NCI-H2107 treated with DMSO at 0.1 percent for 48 hours (cell line): ENCODE measurements around the gene SBF2.

Experiments used
- DNase-seq: peaks from one replicate; lab custom pipeline; 2025; ENCODE audit not compliant: unreplicated experiment; lab: John Stamatoyannopoulos, UW

The SBF2 gene

DNA sequence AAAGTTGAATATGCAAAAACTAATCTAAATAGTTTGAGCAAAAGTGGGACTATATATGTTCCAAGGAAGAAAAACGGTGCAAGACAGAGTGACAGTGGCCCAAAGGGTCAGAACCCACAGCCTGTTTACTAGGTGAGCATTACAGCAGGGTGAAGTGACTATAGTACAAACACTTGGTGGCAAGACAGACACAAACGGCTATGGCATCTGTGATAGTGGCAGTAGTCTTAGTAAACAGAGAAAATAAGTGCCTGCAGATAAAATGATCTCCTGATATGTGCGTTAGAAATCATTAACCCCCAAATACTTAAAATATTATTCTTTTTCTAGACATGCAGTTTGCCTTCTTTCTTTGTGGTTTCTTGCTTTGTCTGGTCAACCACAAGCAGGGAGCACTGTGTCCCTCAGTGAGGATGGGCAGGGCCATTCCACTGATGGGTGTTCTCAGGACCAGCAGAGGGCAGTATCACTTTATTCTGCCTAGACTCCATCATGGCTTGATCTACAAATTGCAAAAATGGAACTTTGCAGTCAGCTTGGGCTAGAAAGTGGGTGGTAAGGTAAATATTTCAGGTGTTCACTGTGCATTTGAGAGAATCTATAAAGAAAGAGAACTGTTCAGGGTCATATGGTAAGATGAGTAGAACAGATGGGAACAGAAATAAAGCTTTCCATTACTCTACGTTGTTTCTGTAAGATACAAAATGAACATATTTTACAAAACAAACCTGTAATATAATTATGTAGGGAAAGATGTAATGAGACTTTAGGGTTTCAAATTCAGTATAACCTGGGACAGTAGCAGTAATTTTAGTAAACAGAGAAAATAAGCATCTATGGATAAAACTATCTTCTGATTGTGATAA lies 431.9 kb downstream of the SBF2 start:
- DNase-seq = peak; percentile 30

DNA sequence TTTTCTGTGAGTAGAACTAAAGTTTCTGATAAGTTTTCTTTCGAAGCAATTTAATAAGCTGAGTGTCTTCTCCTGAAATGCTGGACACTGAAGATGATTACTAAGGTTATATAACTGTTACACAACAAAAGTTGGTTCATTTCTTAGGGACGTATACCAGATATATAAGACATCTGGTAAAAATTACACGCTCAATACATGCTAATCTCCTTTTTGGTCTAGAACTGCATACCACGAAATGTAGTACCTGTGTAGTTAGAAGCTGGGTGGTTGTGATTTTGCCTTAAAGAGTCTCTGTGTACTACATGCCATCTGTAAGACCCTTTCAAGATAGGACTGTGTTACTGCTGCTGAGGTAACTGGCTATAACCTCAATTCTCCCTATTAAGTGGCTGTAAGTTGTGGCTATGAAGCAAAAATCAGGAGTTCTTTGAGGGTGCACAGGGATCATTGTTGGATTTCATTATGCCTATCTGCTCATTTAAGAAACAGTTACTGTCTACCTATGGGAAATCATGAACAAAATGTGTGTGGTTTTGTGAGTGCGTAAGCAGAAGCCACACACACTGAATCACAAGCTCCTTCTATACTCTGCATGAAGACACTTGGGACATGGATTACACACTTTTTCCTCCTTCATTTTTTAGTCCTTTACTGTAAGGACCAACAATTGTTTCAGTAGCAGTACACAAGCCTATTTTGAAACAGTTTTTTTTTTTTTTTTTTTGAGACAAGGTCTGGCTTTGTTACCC lies 434.3 kb downstream of the SBF2 start:
- no peak for DNase-seq

DNA sequence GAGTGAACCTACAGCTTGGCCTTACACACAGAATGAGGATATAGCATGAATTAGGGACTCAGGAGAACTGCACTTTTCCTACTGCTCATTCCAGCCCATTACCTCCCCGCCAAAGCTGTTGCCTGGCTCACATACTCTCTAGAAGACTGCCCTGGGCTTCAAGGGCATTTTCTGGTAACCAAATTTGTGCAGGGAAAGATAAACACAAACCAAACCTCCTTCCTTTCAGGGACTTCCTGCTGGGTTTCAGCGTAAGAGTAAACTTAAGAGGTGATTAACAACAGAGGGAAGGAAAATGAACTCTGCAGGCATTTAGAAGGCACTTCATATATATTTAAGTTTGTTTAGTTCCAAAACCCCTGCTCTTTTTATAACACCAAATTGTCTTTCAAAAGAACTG lies 435.2 kb downstream of the SBF2 start:
- no peak for DNase-seq

DNA sequence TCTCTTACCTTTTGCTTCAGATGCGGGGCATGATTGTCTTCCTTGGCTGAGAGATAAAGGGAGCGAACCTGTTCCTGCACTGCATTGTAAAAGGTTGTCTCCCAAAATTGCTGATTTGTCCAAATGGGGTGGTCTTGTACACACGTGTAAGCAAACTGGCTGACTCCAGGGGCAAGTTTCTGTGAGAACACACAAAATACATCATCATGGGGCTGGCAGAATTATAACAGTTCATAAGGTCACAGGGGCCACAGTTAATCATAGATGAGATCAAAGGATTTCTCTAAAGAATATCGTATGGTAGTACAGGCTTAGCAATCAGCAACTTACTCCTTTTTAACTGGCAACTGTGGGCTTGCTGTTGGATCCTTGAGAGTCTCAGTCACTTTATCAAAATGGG lies 435.8 kb downstream of the SBF2 start:
- no peak for DNase-seq

DNA sequence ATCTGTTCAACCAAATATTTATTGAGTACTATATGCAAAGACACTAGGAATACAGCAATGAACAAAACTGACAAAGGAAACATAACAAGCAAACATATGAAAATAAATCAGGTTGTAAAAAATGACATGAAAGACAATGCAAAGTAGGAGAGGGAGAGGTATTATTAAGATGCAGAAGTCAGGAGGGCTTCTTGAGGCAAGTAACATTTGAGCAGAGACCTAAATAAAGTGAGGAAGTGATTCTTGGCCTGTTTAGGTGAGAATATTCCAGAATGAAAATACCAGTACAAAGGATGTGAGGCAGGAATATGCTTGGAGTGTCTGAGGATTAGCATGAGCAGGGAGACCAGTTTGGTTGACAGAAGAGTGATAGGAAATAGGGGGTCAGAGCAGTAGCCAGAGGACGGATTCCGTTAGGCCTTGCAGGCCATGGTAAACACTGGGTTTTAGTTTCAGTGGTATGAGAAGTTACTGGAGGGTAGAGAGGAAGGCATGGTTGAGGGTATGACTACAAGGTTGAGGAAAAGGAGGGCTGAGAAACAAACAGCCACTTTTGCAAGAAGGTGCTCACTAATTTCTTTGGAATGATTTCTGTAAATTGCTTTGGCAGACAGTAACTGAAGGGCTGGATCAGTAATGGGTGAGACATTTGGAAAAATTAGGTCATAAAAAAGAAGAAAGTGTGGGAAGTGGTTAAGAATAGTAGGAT lies 438.3 kb downstream of the SBF2 start:
- DNase-seq = no peak

DNA sequence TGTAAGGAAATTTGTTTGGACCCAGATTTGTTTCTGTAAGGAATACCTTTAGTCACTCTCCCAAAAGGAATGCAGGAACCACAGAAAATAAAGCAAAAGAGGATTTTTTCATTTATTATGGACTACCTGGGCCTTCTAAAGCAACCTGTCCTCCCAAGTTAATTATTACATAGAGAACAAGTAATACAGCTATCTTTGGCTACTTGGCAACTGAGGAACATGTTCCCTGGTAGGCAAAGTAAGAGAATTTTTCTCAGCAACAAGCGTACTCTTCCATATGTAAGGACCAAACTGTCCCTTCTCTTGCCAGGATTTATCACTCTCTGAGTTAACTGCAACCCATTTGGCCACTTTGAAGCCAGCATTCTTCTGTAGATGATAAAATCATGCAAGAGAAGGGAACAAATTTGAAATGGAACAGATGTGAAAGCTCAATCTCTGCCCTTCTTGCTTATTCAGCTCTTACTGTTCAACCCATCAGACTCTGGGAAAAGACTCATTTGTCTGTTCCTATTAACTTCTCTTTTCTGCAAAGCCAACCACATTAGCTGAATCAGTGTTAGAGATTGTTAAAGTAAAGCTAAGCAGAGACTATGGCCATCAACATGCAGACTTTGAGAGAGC lies 440.0 kb downstream of the SBF2 start:
- DNase-seq = no peak

DNA sequence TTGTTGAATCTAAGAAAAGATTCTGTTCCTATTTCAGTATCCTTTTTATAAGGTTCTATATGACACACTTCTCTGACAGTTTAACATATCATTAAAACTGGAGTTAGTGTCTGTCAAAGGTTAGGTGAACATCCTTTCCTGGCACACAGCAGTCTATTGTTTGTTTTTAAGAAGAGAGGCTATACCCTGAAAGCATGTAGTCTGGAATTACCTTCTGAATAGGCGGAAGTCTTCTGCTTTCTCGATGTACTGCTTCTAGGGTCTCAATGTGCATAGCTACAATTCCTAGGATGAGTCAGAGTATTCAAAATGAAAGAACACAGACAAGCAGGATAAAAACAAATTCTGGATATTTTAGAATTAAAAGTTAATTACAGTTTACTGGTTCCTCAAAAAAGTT lies 441.6 kb downstream of the SBF2 start:
- DNase-seq = no peak

DNA sequence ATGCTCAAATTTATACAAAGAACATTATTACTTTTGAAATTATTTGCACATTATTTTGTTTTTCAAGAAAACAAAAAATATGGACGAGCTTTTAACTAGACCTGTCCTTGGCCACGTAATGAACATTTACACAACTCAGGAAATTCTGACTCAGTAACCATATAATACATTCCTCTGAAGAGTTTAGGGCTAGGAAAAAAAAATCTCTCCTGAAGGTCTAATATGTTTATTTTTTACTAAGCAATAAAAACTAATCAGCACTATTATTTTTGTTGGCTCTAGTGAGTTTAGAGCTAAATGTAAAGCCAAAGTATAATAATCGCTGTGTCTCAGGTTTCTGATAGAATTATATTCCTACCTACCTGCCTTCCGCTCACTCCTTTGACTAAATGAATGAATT lies 442.7 kb downstream of the SBF2 start:
- DNase-seq = no peak

DNA sequence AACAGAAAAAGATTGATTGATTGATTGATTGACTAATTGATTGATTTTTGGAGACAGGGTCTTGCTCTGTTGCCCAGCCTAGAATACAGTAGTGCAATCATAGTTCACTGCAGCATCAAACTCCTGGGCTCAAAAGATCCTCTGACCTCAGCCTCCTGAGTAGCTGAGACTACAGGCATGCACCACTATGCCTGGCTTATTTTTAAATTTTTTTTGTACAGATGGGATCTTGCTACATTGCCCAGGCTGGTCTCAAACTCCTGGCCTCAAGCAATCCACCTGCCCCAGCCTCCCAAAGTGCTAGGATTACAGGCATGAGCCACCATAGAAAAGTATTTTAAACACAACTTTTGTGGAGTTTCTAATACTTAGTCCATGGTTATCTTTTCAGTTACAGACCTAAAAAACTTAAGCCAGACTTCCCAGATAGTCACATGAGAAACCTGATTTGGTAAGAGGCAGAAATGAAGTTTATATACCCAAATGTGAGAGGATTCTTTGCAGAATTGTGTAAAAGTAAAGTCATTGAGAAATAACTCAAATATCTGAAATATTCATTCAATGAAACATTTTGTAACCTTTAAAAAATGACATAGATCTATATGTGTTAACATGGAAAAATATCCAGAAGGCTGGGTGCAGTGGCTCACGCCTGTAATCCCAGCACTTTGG lies 443.7 kb downstream of the SBF2 start:
- DNase-seq = no peak

DNA sequence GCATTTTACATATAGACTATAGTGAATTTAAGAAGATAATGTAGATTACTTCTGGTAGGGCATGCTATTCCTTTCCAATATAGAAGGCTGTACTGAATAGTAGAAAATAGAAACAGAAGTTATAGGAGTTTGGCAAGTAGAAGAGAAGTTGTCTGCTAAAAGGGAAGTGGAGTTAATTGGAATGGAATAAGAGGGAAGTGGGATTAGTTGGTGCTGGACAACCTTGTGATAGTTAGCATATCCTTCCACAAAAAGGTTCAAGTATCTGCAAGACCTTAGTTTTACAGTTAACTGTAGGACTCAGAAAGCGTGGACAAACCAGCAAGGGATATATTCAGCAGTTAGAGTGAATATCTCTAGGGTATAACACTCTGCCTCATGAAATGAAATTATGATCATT lies 444.6 kb downstream of the SBF2 start:
- DNase-seq = no peak

DNA sequence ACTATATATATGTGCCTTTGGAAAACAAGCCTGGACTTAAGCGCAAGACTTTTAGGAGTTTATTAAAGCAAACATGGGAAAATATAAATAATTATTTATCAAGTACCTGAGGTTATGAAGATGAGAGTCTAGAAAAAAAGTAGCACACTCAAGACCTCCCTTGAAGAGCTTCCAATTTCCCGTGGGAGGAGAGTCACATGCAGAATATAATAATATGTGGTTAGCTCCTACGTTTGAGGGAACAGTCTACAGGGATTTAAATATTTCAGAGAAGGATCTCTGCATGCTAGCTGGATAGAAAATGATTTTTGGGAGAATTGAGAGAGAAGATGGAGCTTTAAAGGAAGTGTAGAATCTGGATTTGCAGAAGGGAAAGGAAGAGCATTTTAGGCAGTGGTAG lies 446.4 kb downstream of the SBF2 start:
- no peak for DNase-seq

DNA sequence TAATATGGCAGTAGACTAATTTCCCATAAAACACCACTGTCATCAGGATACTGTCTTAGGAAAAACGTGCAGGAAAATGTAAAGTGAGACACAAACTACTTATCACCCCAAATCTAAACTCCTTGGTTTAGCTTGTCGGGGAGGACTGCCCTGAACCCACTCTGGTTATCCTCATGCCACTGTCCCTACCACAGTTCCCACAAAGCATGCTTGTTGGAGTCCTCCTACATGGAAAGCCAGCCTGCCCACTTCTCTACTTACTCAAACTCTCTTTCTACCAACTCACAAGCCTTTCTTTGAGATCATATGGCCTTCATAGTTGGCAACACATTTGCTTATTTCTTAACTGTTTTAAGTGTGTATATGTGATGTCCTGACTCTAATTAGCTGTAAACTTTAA lies 451.1 kb downstream of the SBF2 start:
- DNase-seq = no peak

DNA sequence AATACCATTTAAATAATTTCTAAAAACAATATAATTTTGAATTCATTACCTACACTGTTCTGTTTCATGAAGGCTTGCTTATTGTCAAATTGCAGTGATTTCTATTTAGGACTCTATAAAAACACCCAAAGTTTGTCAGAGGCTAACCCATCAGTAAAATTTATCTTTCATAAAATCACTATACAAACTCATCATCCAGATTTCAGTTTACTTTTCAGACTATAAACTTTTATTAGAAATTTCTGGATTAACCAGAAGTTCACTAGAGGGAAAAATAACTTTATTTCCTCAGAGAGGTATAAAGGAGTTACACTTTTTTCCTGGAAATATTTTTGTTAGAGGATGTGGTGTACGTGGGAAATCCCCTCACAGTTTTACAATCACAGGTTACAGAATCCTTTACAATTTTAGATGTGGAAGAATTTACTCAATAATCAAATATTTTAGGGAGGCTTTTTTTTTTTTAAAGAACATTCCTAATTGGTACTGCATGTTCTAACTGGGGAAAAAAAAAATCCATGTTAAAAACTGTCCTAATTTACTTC lies 453.5 kb downstream of the SBF2 start:
- DNase-seq = no peak

DNA sequence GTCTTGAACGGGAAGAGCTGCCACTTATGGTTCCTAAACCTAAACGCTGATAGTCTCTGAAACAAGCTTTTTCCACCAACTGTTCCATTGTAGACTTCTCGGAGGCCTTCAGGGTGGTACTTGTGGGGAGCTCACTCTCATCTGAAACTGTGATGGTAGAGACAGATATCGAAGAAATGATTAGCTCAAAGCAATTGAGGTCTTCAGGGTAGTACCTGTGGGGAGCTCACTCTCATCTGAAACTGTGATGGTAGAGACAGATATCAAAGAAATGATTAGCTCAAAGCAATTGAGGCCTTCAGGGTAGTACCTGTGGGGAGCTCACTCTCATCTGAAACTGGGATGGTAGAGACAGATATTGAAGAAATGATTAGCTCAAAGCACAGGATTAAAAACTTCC lies 454.5 kb downstream of the SBF2 start:
- DNase-seq = no peak

DNA sequence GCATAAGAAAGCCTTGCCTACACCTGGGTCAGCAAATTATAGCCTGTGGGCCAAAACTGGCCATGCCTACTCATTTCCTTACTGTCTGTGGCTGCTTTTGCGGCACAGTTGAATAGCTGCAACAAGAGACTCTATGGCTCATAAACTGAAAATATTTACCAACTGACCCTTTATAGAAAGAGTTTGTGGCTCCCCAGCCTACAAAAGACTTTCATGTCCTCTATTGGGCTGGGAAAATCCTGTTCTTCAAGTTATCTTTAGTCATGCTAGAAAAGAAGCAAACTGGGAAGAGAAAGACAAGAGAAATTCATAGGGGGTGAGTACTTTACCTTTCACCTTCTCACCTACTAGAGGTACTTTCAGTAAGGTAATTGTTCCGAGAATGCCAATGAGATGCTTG lies 455.1 kb downstream of the SBF2 start:
- DNase-seq = no peak

DNA sequence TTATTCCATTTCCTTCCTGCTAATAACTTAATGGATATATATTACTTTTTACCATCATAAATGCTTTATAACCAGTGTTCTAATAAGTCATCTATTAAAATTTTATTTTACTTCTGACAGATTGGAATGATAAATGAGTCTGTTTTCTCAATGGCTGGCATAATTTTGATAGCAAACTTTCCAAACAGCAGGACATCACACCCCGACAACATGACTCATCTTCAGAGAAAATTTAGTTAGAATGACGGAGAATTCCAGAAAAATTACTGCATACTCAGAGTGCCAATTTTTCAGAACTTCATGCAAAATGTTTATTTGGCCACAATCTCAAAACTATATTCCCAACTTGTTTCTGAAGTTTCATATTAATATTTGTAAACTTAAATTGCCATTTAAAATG lies 455.8 kb downstream of the SBF2 start:
- DNase-seq = no peak

DNA sequence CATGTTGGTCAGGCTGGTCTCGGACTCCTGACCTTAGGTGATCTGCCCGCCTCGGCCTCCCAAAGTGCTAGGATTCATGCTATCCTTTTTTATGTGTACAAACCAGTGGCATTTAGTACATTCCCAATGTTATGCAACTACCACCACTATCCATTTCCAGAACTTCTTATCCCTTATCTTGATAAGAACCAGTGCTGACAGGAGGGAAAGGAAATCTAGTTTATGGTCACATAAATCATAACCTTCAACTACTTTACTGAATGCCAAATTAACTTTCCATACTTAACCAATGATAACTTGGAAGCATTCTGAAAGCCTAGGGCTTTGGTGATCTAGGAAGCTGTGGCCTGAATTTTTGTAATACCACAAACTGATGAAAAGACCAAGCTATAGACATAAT lies 459.7 kb downstream of the SBF2 start:
- no peak for DNase-seq

DNA sequence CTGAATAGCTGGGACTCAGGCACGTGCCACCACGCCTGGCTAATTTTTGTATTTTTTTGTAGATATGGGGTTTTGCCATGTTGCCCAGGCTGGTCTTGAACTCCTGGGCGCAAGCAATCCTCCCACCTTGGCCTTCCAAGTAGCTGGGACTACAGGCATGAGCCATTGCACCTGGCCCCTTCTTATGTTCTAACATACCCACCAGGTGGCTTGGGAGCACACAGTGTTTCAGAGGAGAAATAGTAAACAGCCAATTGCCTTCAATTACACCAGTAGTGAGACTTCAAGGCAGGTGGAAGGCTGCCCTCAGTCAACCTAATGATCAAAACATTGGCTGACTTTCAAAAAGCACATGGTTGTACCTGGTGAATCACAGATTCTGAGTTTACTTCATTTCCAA lies 462.9 kb downstream of the SBF2 start:
- peak; percentile 19 for DNase-seq

DNA sequence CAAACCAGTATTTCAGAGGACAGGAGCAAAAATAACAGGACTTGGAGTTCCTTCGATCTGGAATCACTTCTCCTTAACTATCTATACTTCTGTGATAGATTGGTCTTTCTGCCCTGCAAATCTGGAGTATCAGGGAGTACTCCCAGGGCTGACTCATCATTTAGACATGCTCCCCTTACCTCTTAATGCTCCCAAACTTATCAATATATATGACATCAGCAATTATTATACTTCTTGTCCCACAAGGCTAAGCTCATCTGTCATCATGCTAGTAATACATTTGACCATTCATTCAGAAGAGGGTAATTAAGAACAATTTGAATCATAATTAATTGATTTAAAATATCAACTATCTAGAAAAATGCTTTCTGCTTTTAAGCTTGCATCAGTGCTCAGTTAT lies 466.3 kb downstream of the SBF2 start:
- DNase-seq = no peak

DNA sequence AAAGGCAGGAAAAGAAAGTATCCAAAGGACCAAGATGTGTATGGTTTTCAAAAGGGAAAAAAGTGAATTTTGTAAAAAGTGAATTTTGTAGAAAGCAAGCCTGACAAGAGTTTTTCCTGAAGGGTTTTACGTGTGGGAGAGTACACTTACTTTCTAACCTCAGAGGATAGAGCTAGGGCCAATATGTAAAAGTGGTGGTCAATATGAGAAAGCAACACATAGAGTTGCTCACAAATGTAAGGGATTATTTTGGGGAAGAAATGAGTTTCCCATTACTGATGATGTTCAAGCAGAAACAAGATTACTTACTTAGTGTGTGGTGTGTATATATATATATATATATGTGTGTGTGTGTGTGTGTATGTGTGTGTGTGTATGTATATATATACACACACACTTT lies 467.6 kb downstream of the SBF2 start:
- DNase-seq = no peak

DNA sequence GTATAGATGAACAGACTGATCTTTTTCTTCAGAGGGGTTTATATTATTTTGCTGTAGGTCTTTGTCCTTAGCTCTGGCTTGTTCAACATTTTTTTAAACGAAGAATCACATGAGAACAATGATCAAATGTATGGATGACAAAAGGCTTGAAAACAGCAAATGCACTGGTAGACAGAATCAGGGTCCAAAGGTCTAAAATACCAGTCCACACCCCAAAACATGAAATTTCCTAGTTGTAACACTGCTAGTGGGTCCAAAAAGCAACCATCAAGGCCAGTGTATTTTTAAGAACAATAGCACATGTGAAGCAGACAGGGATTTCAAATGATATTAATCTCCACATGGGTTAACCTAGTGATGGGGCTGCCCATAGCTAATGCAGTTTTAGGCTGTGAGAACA lies 468.1 kb downstream of the SBF2 start:
- DNase-seq = no peak
